Neuronal stem cell (in vitro differentiated cells): Measurements from ENCODE around the gene TRIM56.

Experiments
- DNase-seq: peaks from one replicate; pipeline ENCODE4 v3.0.0-alpha.2; 2013; ENCODE audit warnings: low spot score
- H2AFZ ChIP-seq: one replicate; pipeline ENCODE4 v1.6.1; 2013; ENCODE audit warnings: mild to moderate bottlenecking, low read length, inconsistent platforms
- H2AK5ac ChIP-seq: 2 replicates; pipeline ENCODE4 v1.6.1; 2013; ENCODE audit warnings: low read depth, mild to moderate bottlenecking, inconsistent platforms, low read length, moderate library complexity, mixed read lengths
- H2BK120ac ChIP-seq: 2 replicates; pipeline ENCODE4 v1.6.1; 2013; ENCODE audit warnings: low read depth, mild to moderate bottlenecking, inconsistent platforms, low read length, moderate library complexity, mixed read lengths
- H2BK12ac ChIP-seq: one replicate; pipeline ENCODE4 v1.6.1; 2013; ENCODE audit warnings: low read length, inconsistent platforms
- H2BK15ac ChIP-seq: 2 replicates; pipeline ENCODE4 v1.6.1; 2013; ENCODE audit warnings: mild to moderate bottlenecking, low read length, inconsistent platforms, mixed read lengths
- H2BK5ac ChIP-seq: one replicate; pipeline ENCODE4 v1.6.1; 2013; ENCODE audit warnings: inconsistent platforms, mild to moderate bottlenecking, low read length, moderate library complexity
- H3K14ac ChIP-seq: one replicate; pipeline ENCODE4 v1.6.1; 2013; ENCODE audit warnings: low read length, inconsistent platforms
- H3K18ac ChIP-seq: 2 replicates; pipeline ENCODE4 v1.6.1; 2013; ENCODE audit warnings: low read length, inconsistent platforms
- H3K23ac ChIP-seq: 2 replicates; pipeline ENCODE4 v1.6.1; 2013; ENCODE audit warnings: low read depth, mild to moderate bottlenecking, mixed read lengths, low read length, inconsistent platforms; ENCODE audit not compliant: poor library complexity
- H3K27ac ChIP-seq: replicated peaks from 3 replicates; pipeline ENCODE4 v1.5.1; 2013; ENCODE audit warnings: low read length, inconsistent platforms
- H3K27me3 ChIP-seq, 3 experiments: 2 replicates each; pipeline ENCODE4 v1.6.1; 2013; ENCODE audit warnings: low read length in 3 of 3, mild to moderate bottlenecking in 2 of 3, inconsistent platforms in 1 of 3, low read depth in 1 of 3, mixed read lengths in 1 of 3, moderate library complexity in 1 of 3; ENCODE audit not compliant: control insufficient read depth in 3 of 3, insufficient read depth in 3 of 3
- H3K36me3 ChIP-seq, 2 donors: replicated peaks in 1 of 2; 2 replicates each; pipeline ENCODE4 v1.6.1; 2013; ENCODE audit warnings: low read length in 2 of 2; ENCODE audit not compliant: control insufficient read depth in 2 of 2, insufficient read depth in 2 of 2
- H3K4ac ChIP-seq: 2 replicates; pipeline ENCODE4 v1.6.1; 2013; ENCODE audit warnings: inconsistent platforms, mild to moderate bottlenecking, low read length, moderate library complexity
- H3K4me1 ChIP-seq, 2 donors: 1 replicate in 1 of 2; 2 replicates in 1 of 2; pipeline ENCODE4 v1.6.1; 2013; ENCODE audit warnings: low read length in 2 of 2, low read depth in 1 of 2; ENCODE audit not compliant: control insufficient read depth in 2 of 2, insufficient read depth in 1 of 2
- H3K4me2 ChIP-seq: one replicate; pipeline ENCODE4 v1.6.1; 2013; ENCODE audit warnings: mild to moderate bottlenecking, low read length, inconsistent platforms; ENCODE audit not compliant: insufficient read depth, poor library complexity, severe bottlenecking
- H3K4me3 ChIP-seq, 2 donors: 2 replicates each; pipeline ENCODE4 v1.5.1; 2013; ENCODE audit warnings: low read length in 2 of 2, mild to moderate bottlenecking in 2 of 2, inconsistent platforms in 1 of 2, moderate library complexity in 1 of 2
- H3K79me1 ChIP-seq: one replicate; pipeline ENCODE4 v1.6.1; 2013; ENCODE audit warnings: low read depth, mild to moderate bottlenecking, inconsistent platforms, low read length, moderate library complexity
- H3K9ac ChIP-seq: one replicate; pipeline ENCODE4 v1.6.1; 2013; ENCODE audit warnings: mild to moderate bottlenecking, low read depth, low read length, inconsistent platforms; ENCODE audit not compliant: poor library complexity
- H3K9me3 ChIP-seq, 2 donors: replicated peaks in 1 of 2; 2 replicates each; pipeline versions ENCODE3 to v1.6.1; 2013; ENCODE audit warnings: low read length in 2 of 2, mild to moderate bottlenecking in 2 of 2, inconsistent platforms in 1 of 2, low read depth in 1 of 2, mixed read lengths in 1 of 2, moderate library complexity in 1 of 2; ENCODE audit not compliant: control insufficient read depth in 2 of 2, insufficient read depth in 1 of 2
- H4K8ac ChIP-seq: one replicate; pipeline ENCODE4 v1.6.1; 2013; ENCODE audit warnings: low read depth, mild to moderate bottlenecking, inconsistent platforms, low read length, moderate library complexity
- H4K91ac ChIP-seq: one replicate; pipeline ENCODE4 v1.6.1; 2013; ENCODE audit warnings: low read length, low read depth, mild to moderate bottlenecking, inconsistent platforms; ENCODE audit not compliant: poor library complexity
- WGBS, 2 donors: extraction: QIAGEN DNeasy Blood & Tissue Kit; methylation state at CpG; one replicate each; pipeline ENCODE4 v1.1.7; 2013; ENCODE audit warnings: missing lambda C conversion rate in 2 of 2, mixed read lengths in 1 of 2; ENCODE audit not compliant: insufficient read length in 2 of 2, insufficient replicate concordance in 1 of 2; ENCODE audit errors: extremely low coverage in 2 of 2; 5-methylcytosine and 5-hydroxymethylcytosine counted together

Gene TRIM56

DNA sequence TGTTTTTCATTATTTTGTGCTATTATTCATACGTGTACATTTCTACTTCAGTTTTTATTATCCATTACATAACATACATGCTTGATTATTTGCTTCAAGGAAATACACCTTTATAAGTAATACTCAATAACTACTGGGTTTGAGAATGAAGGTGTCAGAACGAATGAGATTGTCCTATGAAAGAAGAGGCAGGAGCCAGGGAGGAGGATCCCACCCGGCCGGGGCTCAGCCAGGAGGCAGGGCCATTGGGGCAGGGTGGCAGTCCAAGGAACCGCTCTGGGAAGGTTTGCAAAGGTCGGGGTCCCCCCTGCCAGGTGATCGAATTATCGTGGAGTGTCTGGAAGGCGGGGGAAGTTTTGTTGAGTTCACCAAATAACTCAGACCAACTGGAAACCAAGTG, 9.1 kb downstream of the TRIM56 start:
- no peak overlapping the region for H2AFZ ChIP-seq
- no peak overlapping the region for H2BK12ac ChIP-seq

DNA sequence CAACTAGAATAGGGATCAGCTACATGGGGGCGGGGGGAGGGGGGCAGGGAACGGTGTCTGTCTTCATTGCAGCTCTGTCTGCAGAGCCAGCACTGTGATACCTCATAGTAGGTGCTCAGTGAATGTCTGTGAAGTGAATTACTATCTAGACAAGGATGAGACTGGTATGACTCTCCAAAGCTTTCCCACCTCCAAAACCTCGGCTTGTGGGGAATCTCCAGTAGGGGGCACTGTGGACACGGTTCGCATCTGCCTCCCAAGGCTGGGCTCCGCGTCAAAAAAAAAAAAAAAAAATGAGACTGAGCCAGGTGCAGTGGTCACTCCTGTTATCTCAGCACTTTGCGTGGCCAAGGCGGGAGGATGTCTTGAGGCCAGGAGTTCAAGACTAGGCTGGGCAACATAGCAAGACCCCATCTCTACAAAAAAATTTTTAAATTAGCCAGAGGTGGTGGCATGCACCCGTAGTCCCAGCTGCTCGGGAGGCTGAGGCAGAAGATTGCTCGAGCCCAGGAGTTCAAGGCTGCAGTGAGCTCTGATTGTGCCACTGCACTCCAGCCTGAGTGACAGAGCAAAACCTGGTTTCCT, 9.6 kb downstream of the TRIM56 start:
- Histone ChIP-seq H4K91ac (no peak overlapping the region), H3K79me1 (no peaks in the 10 kb centered on the region), H2AFZ (no peak overlapping the region), H3K23ac (no peak overlapping the region), H2BK5ac (no peak overlapping the region), H2AK5ac (no peak overlapping the region), H4K8ac (no peak overlapping the region), H3K14ac (no peak overlapping the region), H3K36me3 (peaks cover 0 to 10% of the 10 kb centered on the region in 2 donors), H3K4me2 (no peak overlapping the region), H3K27ac (no peak overlapping the region), H2BK12ac (no peak overlapping the region), H3K4ac (no peak overlapping the region), H2BK15ac (no peak overlapping the region), H3K27me3 (no peaks in the 10 kb centered on the region), H3K4me1 (peaks cover 2 to 4% of the 10 kb centered on the region in 2 donors), H2BK120ac (no peak overlapping the region), H3K18ac (no peak overlapping the region), H3K9ac (no peak overlapping the region), H3K4me3 (no peak overlapping the region), H3K9me3 (peaks cover 0 to 5% of the 10 kb centered on the region in 2 donors)
- no CpG with 5 or more reads among the region's 12 CpGs for WGBS, 2 donors
- DNase-seq: no peak

More for the DNA sequence above, 9.1 kb downstream of the TRIM56 start:
- no peak overlapping the region for H3K4me2 ChIP-seq
- no peak for DNase-seq
- H2BK15ac ChIP-seq: no peak overlapping the region
- peaks cover 0 to 15% of the 10 kb centered on the region in 2 donors for H3K36me3 ChIP-seq
- no peak overlapping the region for H3K14ac ChIP-seq
- H3K9ac ChIP-seq: no peak overlapping the region
- no peak overlapping the region for H3K18ac ChIP-seq
- H2BK120ac ChIP-seq: no peak overlapping the region
- no peaks in the 10 kb centered on the region for H3K79me1 ChIP-seq
- no peak overlapping the region for H4K91ac ChIP-seq
- H3K23ac ChIP-seq: no peak overlapping the region
- H3K27me3 ChIP-seq: no peaks in the 10 kb centered on the region
- no CpG with 5 or more reads among the region's 9 CpGs for WGBS, 2 donors
- peaks cover 2 to 3% of the 10 kb centered on the region in 2 donors for H3K4me1 ChIP-seq
- no peak overlapping the region for H2BK5ac ChIP-seq
- H4K8ac ChIP-seq: no peak overlapping the region
- peaks cover 0 to 5% of the 10 kb centered on the region in 2 donors for H3K9me3 ChIP-seq
- no peak overlapping the region for H3K4ac ChIP-seq
- no peak overlapping the region for H3K4me3 ChIP-seq
- H3K27ac ChIP-seq: no peak overlapping the region
- H2AK5ac ChIP-seq: no peak overlapping the region

DNA sequence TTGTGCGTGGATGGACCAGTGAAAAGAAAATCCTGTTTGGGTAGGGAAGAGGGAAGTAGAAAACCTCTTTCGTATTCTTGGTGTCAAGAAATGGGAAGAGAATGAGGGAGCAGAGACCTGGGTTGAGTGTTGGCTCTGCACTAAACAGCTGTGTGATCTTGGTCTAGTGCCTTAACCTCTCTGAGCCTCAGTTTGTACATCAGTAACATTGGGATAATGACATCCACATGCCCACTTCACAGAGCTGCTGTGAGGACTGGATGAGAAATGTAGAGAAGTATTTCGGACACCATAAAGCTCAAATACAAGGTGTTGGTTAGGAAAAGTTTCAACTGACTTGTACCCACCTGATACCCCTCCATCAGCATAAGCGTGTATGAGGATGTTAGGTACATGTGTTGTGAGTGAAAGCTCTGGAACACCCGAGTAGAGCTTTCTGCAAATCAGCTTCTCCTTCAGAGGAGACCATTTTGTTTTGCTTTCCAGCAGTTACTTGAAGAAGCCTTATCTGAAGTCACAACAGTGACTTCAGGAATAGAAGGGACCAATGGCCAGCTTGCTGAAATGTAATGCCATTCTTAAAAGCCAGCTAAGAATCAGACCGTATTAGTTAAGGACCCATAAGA, 11.2 kb downstream of the TRIM56 start:
- Histone ChIP-seq H3K14ac (no peak overlapping the region), H3K4ac (no peak overlapping the region), H3K79me1 (no peaks in the 10 kb centered on the region), H4K91ac (no peak overlapping the region), H2AFZ (no peak overlapping the region), H2AK5ac (no peak overlapping the region), H3K27ac (no peak overlapping the region), H3K9ac (no peak overlapping the region), H3K4me3 (no peak overlapping the region), H2BK5ac (no peak overlapping the region), H3K27me3 (no peaks in the 10 kb centered on the region), H4K8ac (no peak overlapping the region), H3K4me1 (peaks cover 9 to 13% of the 10 kb centered on the region in 2 donors), H3K4me2 (no peak overlapping the region), H2BK120ac (no peak overlapping the region), H3K23ac (no peak overlapping the region), H3K18ac (no peak overlapping the region), H2BK12ac (no peak overlapping the region), H3K9me3 (no peaks in the 10 kb centered on the region), H3K36me3 (no peaks in the 10 kb centered on the region), H2BK15ac (no peak overlapping the region)
- no peak for DNase-seq
- WGBS, 2 donors: no CpG with 5 or more reads among the region's 6 CpGs

DNA sequence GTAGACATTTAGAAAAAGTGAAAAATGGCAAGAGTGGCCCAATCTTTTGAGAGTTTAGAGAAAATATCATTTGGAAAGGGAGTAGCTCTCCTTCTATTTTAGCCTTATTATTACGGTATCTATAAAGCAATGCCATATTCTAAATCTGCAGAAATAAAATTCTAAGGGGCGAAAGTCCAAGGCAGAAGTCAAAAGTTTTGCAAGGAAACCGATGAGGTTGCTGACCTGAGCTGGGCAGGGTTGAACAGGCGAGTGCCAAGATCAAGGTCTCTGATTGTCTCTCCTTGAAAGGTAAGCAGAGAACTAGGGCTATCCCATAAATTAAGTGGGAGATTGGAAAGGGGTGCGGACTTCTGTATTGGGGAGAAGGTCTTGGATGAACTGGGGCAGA, 11.7 kb downstream of the TRIM56 start:
- H4K91ac ChIP-seq: no peak overlapping the region
- no peak overlapping the region for H2BK12ac ChIP-seq
- H3K27me3 ChIP-seq: no peaks in the 10 kb centered on the region
- H2BK15ac ChIP-seq: no peak overlapping the region
- no peak for DNase-seq
- no peak overlapping the region for H2BK120ac ChIP-seq
- H3K23ac ChIP-seq: no peak overlapping the region
- no peak overlapping the region for H2AK5ac ChIP-seq
- no peak overlapping the region for H3K9ac ChIP-seq
- no peak overlapping the region for H3K27ac ChIP-seq
- no peak overlapping the region for H2AFZ ChIP-seq
- H3K36me3 ChIP-seq: no peaks in the 10 kb centered on the region
- H3K4ac ChIP-seq: no peak overlapping the region
- H4K8ac ChIP-seq: no peak overlapping the region
- no peak overlapping the region for H3K4me3 ChIP-seq
- no peaks in the 10 kb centered on the region for H3K9me3 ChIP-seq
- no CpG with 5 or more reads among the region's 5 CpGs for WGBS, 2 donors
- H3K79me1 ChIP-seq: no peaks in the 10 kb centered on the region
- no peak overlapping the region for H3K4me2 ChIP-seq
- no peak overlapping the region for H3K18ac ChIP-seq
- H3K14ac ChIP-seq: no peak overlapping the region
- H2BK5ac ChIP-seq: no peak overlapping the region
- peaks cover 9 to 14% of the 10 kb centered on the region in 2 donors for H3K4me1 ChIP-seq
